GM18511 (cell line): ENCODE measurements around the gene POLA1.
"Not testable (repeated sequence)": the region's sequence is repeated elsewhere in the genome, so short reads cannot be mapped to it uniquely, and the experiment has no call there.

Experiments used
- ATAC-seq: cut with Tn5 transposase; IDR thresholded peaks from one replicate; pipeline ENCODE4 v1.9.1; 2021; ENCODE audit warnings: mild to moderate bottlenecking, moderate library complexity; ENCODE audit not compliant: unreplicated experiment

The POLA1 gene

GRCh38 chrX:24796204-24796603 is 102.5 kb downstream of the POLA1 start:
- no peak for ATAC-seq

- ATAC-seq = no peak
Observed at GRCh38 chrX:24799078-24799477, 105.4 kb downstream of the POLA1 start.

GRCh38 chrX:24799565-24799964 is 105.8 kb downstream of the POLA1 start:
- ATAC-seq = no peak

GRCh38 chrX:24805201-24805600 is 111.5 kb downstream of the POLA1 start:
- ATAC-seq = no peak

GRCh38 chrX:24819807-24820206 is 126.1 kb downstream of the POLA1 start:
- ATAC-seq = not testable (repeated sequence)

- ATAC-seq = no peak
Observed at GRCh38 chrX:24828147-24828546, 134.4 kb downstream of the POLA1 start.

- no peak for ATAC-seq
Observed at GRCh38 chrX:24828600-24828999, 134.9 kb downstream of the POLA1 start.

GRCh38 chrX:24833695-24834094 is 140.0 kb downstream of the POLA1 start:
- ATAC-seq = no peak

GRCh38 chrX:24837966-24838365 is 144.2 kb downstream of the POLA1 start:
- no peak for ATAC-seq

- no peak for ATAC-seq
Observed at GRCh38 chrX:24838629-24839028, 144.9 kb downstream of the POLA1 start.

- ATAC-seq = no peak
Observed at GRCh38 chrX:24839331-24839730, 145.6 kb downstream of the POLA1 start.

- ATAC-seq = no peak
Observed at GRCh38 chrX:24842486-24842885, 148.8 kb downstream of the POLA1 start.

- ATAC-seq = no peak
Observed at GRCh38 chrX:24846550-24847150, 152.9 kb downstream of the POLA1 start.

- no peak for ATAC-seq
Observed at GRCh38 chrX:24851289-24851688, 157.6 kb downstream of the POLA1 start.

- ATAC-seq = no peak
Observed at GRCh38 chrX:24851780-24852179, 158.1 kb downstream of the POLA1 start.

GRCh38 chrX:24858004-24858746 is 164.5 kb downstream of the POLA1 start:
- no peak for ATAC-seq

- no peak for ATAC-seq
Observed at GRCh38 chrX:24859211-24859841, 165.6 kb downstream of the POLA1 start.

GRCh38 chrX:24860140-24860539 is 166.4 kb downstream of the POLA1 start:
- no peak for ATAC-seq

- ATAC-seq = no peak
Observed at GRCh38 chrX:24862343-24862742, 168.6 kb downstream of the POLA1 start.

- ATAC-seq = not testable (repeated sequence)
Observed at GRCh38 chrX:24863779-24864178, 170.1 kb downstream of the POLA1 start.

- no peak for ATAC-seq
Observed at GRCh38 chrX:24870143-24870542, 176.4 kb downstream of the POLA1 start.

- ATAC-seq = no peak
Observed at GRCh38 chrX:24874604-24875247, 181.0 kb downstream of the POLA1 start.
